ENCODE data around the gene GDPD5. TPM values are rescaled to one million over a fixed set of nuclear protein-coding genes. Genes with fewer than 3 reads are reported as not detected.

The GDPD5 gene
- total and polyA plus RNA-seq, 9 of the 15 experiments (the other 6 are each of a cell fraction or from before 2014, with no cell fraction given), result 0.32 to 27.3 (median 8.0) TPM

GRCh38 chr11:75480185-75481175 lies 45.3 kb downstream of the GDPD5 start (continued):
- TF ChIP-seq ZNF592 (IDR thresholded peaks at IDR 0.05), result peak; percentile 75; the same call in 1 of the 2 replicates
- no peak; the same call in 1 of the 2 replicates for TF ChIP-seq HINFP (tag; conservative IDR thresholded peaks at IDR 0.05; ENCODE audit: low read depth)
- peak; percentile 44 for TF ChIP-seq LEF1 (IDR thresholded peaks at IDR 0.05)
- no peak for TF ChIP-seq RNF2 (IDR thresholded peaks at IDR 0.05)
- peak; percentile 92 for TF ChIP-seq MAFK (IDR thresholded peaks at IDR 0.05; ENCODE audit: low read length)
- TF ChIP-seq, protein P1, sequence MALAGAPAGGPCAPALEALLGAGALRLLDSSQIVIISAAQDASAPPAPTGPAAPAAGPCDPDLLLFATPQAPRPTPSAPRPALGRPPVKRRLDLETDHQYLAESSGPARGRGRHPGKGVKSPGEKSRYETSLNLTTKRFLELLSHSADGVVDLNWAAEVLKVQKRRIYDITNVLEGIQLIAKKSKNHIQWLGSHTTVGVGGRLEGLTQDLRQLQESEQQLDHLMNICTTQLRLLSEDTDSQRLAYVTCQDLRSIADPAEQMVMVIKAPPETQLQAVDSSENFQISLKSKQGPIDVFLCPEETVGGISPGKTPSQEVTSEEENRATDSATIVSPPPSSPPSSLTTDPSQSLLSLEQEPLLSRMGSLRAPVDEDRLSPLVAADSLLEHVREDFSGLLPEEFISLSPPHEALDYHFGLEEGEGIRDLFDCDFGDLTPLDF (CRISPR knock-in tag; IDR thresholded peaks at IDR 0.05), result no peak
- TF ChIP-seq TEAD4 (IDR thresholded peaks at IDR 0.05; ENCODE audit: low read length), result peak; percentile 65
- TF ChIP-seq TEAD4 (CRISPR knock-in tag; IDR thresholded peaks at IDR 0.05; ENCODE audit: borderline replicate concordance), result no peak
- peak in 1 of 2 experiments; percentile 18; a peak in 1 of 4 replicates for TF ChIP-seq RAD21 (CRISPR knock-in tag; conservative IDR thresholded peaks at IDR 0.05 in 1 of 2, IDR thresholded peaks at IDR 0.05 in 1 of 2)
- TF ChIP-seq ZMIZ1 (IDR thresholded peaks at IDR 0.05; ENCODE audit: low read depth in 2 of 2, low read length in 2 of 2), result no peak
- peak; percentile 64; the same call in 1 of the 2 replicates for TF ChIP-seq CXXC5 (CRISPR knock-in tag; IDR thresholded peaks at IDR 0.05)
- no peak for TF ChIP-seq ZBTB8A (IDR thresholded peaks at IDR 0.05; ENCODE audit: partially characterized antibody)
- TF ChIP-seq, protein P2, sequence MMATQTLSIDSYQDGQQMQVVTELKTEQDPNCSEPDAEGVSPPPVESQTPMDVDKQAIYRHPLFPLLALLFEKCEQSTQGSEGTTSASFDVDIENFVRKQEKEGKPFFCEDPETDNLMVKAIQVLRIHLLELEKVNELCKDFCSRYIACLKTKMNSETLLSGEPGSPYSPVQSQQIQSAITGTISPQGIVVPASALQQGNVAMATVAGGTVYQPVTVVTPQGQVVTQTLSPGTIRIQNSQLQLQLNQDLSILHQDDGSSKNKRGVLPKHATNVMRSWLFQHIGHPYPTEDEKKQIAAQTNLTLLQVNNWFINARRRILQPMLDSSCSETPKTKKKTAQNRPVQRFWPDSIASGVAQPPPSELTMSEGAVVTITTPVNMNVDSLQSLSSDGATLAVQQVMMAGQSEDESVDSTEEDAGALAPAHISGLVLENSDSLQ (IDR thresholded peaks at IDR 0.05), result peak; percentile 60
- no peak for TF ChIP-seq CHD2 (IDR thresholded peaks at IDR 0.05; ENCODE audit: low read depth, low read length)
